Occipital lobe (tissue), 2 donors: Measurements from ENCODE around the gene ART4. TPM values are rescaled to one million over a fixed set of nuclear protein-coding genes. Genes with fewer than 3 reads are reported as not detected.

Experiments
- DNase-seq: peaks from one replicate; lab custom pipeline; 2025; lab: John Stamatoyannopoulos, UW
- total RNA-seq: library from RNA; depleted of rRNA; stranded (reverse); fragments of >200 nt; gene quantifications from one replicate; pipeline ENCODE4 v1.2.3, GENCODE V29; 2014

The ART4 gene, protein sequence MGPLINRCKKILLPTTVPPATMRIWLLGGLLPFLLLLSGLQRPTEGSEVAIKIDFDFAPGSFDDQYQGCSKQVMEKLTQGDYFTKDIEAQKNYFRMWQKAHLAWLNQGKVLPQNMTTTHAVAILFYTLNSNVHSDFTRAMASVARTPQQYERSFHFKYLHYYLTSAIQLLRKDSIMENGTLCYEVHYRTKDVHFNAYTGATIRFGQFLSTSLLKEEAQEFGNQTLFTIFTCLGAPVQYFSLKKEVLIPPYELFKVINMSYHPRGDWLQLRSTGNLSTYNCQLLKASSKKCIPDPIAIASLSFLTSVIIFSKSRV
- not detected for total RNA-seq

- DNase-seq, result no peak
Observed at GRCh38 chr12:14843425-14843887, at the start of gene ART4. TSS of gene ART4 (minus strand) at chr12:14843526. CDS start at chr12:14843113, 413 bp downstream.

DNA sequence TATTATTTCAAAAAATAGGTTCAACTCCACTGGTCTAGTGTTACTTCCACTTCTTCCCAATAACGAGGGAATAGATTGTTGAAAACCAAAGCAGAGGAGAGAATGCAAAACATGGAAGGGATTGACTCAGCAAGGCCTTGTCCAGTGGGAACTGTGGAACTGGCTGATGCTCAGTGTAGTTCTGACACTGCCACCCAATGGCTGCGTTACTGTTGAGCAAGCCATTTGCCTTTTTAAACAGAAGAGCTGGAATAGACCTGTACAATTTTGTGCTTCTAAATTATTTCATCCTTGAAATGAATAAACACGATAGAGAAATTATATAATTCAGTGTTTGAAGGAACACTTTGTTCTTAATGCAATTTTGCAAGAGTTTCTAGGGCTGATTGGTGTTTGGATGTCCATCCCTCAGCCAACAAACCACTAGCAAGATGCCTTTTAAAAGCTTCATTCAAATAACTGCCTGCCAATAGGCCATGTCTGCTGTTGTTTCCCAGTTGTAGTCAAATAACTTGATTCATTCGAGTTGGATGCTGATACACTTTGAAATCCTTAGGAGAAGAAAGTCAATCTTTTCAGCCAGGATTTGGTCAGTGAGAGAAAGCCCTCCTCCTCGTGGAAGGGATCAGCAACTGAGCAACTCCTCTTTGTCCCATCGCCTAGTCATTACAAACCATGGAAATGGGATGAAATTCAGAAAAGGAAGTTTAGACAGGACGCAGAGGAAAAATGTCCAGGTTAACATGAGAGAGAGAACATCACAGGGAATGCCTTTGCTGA is 49.6 kb upstream of the ART4 start:
- DNase-seq, result no peak

- no peak for DNase-seq
Observed at GRCh38 chr12:14890701-14891100, 47.4 kb upstream of the ART4 start.

DNA sequence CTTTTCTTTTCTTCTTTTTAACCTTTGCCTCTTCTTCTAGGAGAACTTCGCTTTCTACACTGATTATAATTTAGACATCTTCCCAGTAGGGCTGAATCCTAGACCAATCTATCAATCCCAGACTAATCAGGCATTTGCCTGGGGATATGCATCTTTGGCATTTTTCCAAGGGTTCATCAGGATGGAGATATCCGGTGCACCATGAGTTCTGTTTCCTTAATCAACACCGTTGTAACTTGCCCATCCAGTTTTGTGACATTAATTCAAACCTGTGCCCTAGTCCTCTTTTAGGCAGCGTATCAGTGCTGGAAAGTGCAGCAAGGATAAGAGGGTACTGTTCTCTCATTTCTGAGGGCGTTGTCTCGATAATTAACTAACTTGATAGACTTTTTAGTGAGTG is 42.9 kb upstream of the ART4 start:
- no peak for DNase-seq

- DNase-seq, result no peak
Observed at GRCh38 chr12:14885718-14886221, 42.4 kb upstream of the ART4 start, which contains the start of gene MGP. TSS of gene MGP (minus strand) at chr12:14885854. CDS start at chr12:14885791, 63 bp downstream.

GRCh38 chr12:14884458-14884878 is 41.1 kb upstream of the ART4 start:
- DNase-seq, result peak; percentile 29

DNA sequence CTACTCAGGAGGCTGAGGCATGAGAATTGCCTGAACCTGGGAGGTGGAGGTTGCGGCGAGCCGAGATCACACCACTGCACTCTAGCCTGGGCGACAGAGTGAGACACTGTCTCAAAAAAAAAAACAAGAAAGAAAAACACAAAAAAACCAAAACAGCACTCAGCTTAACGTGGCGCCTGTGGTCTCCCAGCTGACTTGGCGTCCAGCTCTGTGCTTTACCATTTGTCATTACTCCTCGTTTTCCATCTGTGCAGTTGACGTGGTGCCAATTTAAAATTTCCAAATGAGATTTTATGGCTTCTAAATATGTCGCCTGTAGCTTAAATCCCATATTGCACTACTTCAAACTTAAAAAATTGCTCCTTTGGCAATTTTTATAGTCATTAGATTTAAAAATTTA is 40.4 kb upstream of the ART4 start:
- no peak for DNase-seq

DNA sequence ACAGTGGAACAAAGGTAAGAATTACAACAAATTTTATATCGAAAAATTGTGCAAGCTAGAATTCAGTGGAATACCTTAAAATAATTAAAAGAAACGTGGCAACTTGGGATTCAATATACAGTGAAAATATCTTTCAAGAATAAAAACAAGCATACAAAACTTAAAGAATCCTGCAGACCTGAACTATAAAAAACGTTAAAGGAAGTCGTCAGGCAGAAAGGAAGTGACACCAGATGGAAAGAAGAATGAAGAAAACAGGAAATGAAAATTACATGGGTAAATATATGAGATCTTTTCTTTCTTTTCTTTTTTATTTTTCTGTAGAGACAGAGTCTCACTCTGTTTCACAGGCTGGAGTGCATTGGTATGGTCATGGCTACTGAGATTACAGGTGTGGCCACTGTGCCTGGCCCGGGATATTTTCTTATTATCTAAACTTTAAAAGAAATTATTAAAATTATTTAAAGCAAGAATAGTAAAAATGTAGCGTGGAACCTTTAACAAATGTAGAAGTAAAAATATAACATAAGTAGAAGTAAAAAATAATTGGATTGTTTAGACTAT is 37.6 kb upstream of the ART4 start:
- DNase-seq, result no peak

GRCh38 chr12:14879222-14879933 is 36.1 kb upstream of the ART4 start:
- DNase-seq, result no peak

DNA sequence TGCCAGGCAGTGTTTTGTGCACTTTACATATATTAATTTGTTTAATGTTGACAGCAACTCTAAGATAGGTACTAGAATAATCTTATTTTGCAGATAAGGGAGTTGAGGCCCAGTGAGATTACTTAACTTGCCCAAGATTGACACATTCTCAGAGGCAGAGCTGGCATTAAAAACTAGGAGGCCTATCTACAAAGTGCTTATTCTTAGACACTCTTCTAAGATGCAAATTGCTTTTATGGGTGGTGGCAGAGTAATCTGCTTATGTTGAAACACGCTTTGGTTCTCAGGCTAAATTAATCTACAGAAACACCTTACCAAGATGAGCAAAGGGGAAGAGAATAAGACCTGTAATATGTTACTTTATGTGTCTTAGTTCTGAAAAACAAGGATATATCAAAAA is 35.2 kb upstream of the ART4 start:
- no peak for DNase-seq

DNA sequence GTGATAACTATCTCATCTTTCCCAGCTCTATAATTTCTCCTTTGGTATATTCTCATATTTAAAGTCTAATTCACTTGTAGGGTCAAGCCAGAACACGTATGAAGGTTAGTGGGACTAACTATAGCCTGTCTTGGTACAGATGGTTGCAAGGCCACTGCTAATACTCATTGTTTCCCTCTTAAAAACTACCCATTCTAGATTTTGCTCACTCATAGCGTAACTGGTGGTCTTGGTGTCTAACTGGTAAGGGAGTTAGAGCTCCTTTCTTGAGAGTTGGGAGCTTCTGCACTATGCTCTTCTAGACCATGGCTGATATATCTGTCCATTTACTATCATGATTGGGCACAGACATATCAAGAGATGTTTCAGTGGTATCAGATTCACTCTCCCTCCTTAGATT is 33.5 kb upstream of the ART4 start:
- DNase-seq, result no peak

DNA sequence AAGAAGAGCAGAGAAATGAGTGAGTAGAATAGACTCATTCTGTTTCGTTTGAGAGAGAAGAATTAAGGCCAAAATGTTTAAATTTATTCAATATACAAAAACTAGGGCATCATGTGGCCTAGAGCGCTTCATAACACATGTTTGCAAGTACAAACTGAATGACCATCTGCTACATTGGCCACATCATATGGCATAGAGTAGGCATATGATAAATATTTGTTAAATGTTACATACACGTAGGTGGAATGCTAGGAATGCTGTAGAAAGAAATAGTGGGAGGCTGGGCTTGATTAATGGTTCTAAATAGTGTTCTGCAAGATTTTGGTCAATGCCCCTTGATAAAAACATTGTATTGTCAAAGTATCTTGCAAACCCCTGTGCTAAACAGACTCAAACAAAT is 31.6 kb upstream of the ART4 start:
- DNase-seq, result no peak

DNA sequence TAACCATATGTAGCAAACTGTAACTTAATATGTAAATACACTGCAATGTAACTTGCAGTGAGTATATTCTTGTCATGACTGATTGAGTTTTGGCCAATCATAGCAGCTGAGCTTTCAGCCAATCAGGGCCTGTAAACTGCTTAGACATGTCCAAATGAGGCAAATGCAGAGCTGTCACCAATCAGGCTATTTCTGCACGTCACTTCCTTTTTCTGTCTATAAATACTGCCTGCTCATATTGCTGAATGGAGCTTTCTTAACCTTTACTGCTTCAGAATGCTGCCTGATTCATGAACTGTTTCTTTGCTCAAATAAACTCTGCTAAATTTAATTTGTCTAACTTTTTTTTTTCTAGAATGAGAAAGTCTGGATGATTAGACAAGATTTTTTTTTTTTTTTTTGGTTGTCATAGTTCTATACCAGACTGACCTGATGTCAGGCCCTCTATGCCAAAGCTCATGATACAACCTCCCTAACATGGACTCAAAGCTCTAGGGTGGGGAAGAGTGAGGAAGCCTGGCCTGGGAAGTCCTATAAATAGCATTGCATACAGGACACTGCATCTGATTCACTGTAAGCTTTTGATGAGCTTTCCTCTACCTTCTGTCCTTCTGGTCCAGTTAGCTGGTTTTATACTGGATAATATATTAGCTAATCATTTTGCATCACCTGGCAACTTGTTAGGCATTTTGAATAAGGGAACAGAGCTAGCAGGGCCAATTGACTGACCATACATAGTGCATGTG is 30.3 kb upstream of the ART4 start:
- DNase-seq, result no peak

DNA sequence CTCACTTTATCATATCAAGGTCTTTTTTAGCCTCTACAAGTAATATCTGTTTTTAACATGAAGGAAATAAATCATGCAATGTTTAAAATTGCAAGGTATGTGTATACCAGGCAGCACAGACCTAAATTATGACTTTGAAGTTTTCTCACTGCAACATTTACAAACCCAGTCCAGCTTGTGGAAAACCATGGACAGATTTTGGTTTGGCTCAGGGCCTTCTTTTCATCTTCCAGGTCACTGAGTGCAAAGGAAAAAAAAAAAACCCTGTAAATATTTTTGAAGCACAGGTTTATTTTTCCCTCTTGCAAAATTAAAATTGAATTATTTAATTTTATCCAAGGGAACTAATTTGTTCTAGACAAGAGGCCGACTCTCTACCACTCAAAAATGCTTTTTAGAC is 28.6 kb upstream of the ART4 start:
- no peak for DNase-seq

DNA sequence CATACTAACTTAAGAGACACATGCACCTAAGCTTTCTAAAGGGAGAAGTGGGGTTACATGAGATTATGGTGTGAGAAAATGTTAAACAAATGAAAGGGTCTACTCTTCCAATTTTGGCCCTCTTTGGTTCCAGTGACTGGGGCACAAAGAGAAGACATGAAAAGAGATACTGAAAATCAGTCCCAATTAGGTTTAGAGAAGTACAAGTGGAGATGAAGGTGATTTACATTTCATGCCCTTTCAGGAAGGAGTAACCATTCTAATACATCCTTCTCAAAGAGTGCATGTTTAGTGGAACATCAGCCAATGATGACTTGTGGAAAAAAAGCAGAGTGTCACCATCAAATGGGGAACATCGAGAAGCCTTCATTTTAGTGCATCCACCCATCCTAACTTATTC is 27.9 kb upstream of the ART4 start:
- no peak for DNase-seq

DNA sequence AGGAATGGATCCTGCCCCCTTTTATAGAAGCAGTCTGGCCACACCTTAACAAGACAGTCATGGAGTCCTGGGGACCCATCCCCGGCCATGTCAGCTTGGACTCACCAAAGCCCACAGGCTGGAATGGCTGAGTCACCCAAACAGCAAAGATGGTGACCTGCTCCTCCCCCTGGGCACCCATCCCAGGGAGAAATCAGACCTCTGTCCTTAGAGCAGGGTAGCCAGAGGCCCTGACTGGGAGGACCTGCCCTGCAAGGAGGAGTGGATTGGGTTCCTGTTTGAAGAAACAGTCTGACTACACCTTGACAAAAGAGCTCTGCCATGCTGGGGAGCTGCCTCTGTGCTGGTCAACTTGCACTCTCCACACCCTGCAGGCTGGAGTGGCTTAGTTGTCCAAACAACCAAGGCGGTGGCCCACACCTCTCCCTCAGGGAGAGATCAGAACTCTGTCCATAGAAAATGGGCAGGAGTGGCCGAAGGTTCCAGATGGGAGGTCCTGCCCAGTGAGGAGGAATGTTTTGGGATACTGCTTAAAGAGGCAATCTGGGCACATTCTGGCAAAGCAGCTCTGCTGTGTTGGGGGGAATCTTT is 25.7 kb upstream of the ART4 start:
- no peak for DNase-seq

DNA sequence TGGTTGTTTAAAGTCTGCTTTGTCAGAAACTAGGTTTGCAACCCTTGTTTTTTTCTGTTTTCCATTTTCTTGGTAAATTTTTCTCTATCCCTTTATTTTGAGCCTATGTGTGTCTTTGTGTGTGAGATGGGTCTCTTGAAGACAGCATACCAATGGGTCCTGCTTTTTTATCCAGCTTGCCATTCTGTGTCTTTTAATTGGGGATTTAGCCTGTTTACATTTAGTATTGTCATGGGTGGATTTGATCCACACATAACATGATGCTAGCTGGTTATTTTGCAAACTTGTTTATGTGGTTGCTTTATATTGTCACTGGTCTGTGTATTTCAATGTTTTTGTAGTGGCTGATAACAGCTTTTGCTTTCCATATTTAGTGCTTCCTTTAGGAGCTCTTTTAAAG is 17.2 kb upstream of the ART4 start:
- DNase-seq, result no peak

- DNase-seq, result no peak
Observed at GRCh38 chr12:14858513-14858912, 15.2 kb upstream of the ART4 start.

DNA sequence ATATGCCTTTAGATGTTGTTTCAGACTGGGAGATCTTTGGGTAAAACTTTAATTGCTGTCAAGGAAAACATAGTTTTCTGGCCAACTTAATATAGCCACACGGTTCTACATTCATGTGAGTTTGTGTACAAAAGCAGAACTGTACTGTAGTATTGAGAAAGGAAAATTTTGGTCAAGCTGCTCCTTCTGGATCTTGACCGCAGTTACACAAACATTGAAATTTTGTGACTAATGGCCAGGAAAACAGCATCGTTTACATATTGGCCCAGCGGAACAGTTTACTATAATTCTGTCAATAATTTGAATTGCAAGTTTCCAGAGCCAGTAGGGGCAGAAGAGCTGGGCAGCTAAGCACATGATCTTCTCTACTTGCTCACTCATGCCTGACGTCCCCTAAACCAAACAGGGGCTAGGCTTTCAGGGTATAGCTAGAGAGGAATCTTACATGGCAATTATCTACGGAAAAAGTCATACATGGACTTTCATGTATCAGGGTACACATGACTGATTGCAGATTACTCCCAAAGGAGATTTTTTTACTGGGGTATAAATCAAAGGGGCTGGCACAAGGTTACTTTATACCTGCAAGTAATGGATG is 11.4 kb upstream of the ART4 start:
- no peak for DNase-seq

DNA sequence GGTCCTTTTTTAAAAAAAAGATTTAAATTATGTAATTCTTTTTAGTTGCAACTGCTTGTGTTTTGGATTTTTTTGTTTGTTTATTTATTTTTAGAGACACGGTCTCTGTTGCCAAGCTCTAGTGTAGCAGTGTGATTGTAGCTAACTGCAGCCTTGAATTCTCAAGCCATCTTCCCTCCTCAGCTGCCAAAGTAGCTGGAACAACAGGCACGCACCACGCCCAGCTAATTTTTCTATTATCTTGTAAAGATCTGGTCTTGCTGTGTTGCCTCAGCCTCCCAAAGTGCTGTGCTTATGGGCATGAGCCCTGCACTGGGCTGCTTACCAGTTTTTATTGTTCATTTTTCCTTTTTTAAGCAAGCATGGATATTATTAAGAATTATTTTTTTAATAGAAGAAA is 10.6 kb upstream of the ART4 start:
- no peak for DNase-seq
